ES-I3 (cell line): Measurements from ENCODE around the gene VPS37D.
A peak's percentile ranks its signal among the peaks of the same experiment; 100 is the strongest.
"Not testable (repeated sequence)": the region's sequence is repeated elsewhere in the genome, so short reads cannot be mapped to it uniquely, and the experiment has no call there.

ENCODE experiments used
- H3K36me3 ChIP-seq: 2 replicates; pipeline ENCODE4 v1.6.1; 2013; ENCODE audit warnings: mild to moderate bottlenecking, low read length, control low read depth, moderate library complexity; ENCODE audit not compliant: insufficient read depth
- H3K4me1 ChIP-seq: 2 replicates; pipeline ENCODE4 v1.6.1; 2013; ENCODE audit warnings: mild to moderate bottlenecking, control low read depth, low read length; ENCODE audit not compliant: insufficient read depth
- H3K9ac ChIP-seq: 2 replicates; pipeline ENCODE4 v1.6.1; 2013; ENCODE audit warnings: low read depth, mild to moderate bottlenecking, low read length, moderate library complexity
- H3K9me3 ChIP-seq: 2 replicates; pipeline ENCODE4 v1.6.1; 2013; ENCODE audit warnings: mild to moderate bottlenecking, low read length, moderate library complexity; ENCODE audit not compliant: control insufficient read depth, insufficient read depth

VPS37D gene

GRCh38 chr7:73667344-73668102 lies at the start of gene VPS37D:
TSS of gene VPS37D (plus strand) at chr7:73667831. CDS start at chr7:73667959, 128 bp downstream.
- H3K4me1 ChIP-seq, result peaks cover 21% of the 10 kb centered on the region; the same call in 1 of the 2 replicates
- H3K9ac ChIP-seq, result peak within 1 kb of the TSS; percentile 68
- no peaks in the 10 kb centered on the region for H3K9me3 ChIP-seq
- H3K36me3 ChIP-seq, result no peaks in the 10 kb centered on the region

- H3K36me3 ChIP-seq, result no peaks in the 10 kb centered on the region
- no peak overlapping the region for H3K9ac ChIP-seq
- H3K4me1 ChIP-seq, result no peaks in the 10 kb centered on the region; the same call in 1 of the 2 replicates
- no peaks in the 10 kb centered on the region for H3K9me3 ChIP-seq
Measured at GRCh38 chr7:73618538-73618937, 49.1 kb upstream of the VPS37D start.

GRCh38 chr7:73619394-73619793 lies 48.2 kb upstream of the VPS37D start:
- H3K9ac ChIP-seq, H3K4me1 ChIP-seq, H3K9me3 ChIP-seq, H3K36me3 ChIP-seq: not testable (repeated sequence)

GRCh38 chr7:73621168-73622063 lies 46.2 kb upstream of the VPS37D start:
- H3K4me1 ChIP-seq, result 0 out of 2 replicates have a peak, but pooled peaks cover 3% of the 10 kb centered on the region
- no peaks in the 10 kb centered on the region for H3K9me3 ChIP-seq
- no peak overlapping the region for H3K9ac ChIP-seq
- H3K36me3 ChIP-seq, result no peaks in the 10 kb centered on the region

GRCh38 chr7:73622527-73622908 lies 45.1 kb upstream of the VPS37D start:
- Histone ChIP-seq H3K9ac (peak overlapping the region; percentile 55; the same call in 1 of the 2 replicates), H3K4me1 (0 out of 2 replicates have a peak, but pooled peaks cover 3% of the 10 kb centered on the region), H3K9me3 (no peaks in the 10 kb centered on the region), H3K36me3 (no peaks in the 10 kb centered on the region)

- no peaks in the 10 kb centered on the region for H3K36me3 ChIP-seq
- H3K9ac ChIP-seq, result peak overlapping the region; percentile 55; the same call in 1 of the 2 replicates
- no peaks in the 10 kb centered on the region for H3K9me3 ChIP-seq
- H3K4me1 ChIP-seq, result 0 out of 2 replicates have a peak, but pooled peaks cover 3% of the 10 kb centered on the region
Measured at GRCh38 chr7:73622909-73623797, 44.5 kb upstream of the VPS37D start.

GRCh38 chr7:73623798-73624668 lies 43.6 kb upstream of the VPS37D start, which contains the start of gene MLXIPL:
TSS of gene MLXIPL (minus strand) at chr7:73624522. CDS start at chr7:73624492, 30 bp downstream.
- 0 out of 2 replicates have a peak, but pooled peaks cover 3% of the 10 kb centered on the region for H3K4me1 ChIP-seq
- peak within 1 kb of the TSS; percentile 55; the same call in 1 of the 2 replicates for H3K9ac ChIP-seq
- H3K36me3 ChIP-seq, result no peaks in the 10 kb centered on the region
- no peaks in the 10 kb centered on the region for H3K9me3 ChIP-seq

- Histone ChIP-seq H3K9ac (peak overlapping the region; percentile 55; the same call in 1 of the 2 replicates), H3K9me3 (no peaks in the 10 kb centered on the region), H3K4me1 (0 out of 2 replicates have a peak, but pooled peaks cover 3% of the 10 kb centered on the region), H3K36me3 (no peaks in the 10 kb centered on the region)
Measured at GRCh38 chr7:73624669-73625001, 43.0 kb upstream of the VPS37D start.

- no peaks in the 10 kb centered on the region for H3K9me3 ChIP-seq
- no peak overlapping the region for H3K9ac ChIP-seq
- 0 out of 2 replicates have a peak, but pooled peaks cover 3% of the 10 kb centered on the region for H3K4me1 ChIP-seq
- H3K36me3 ChIP-seq, result no peaks in the 10 kb centered on the region
Measured at GRCh38 chr7:73625276-73625675, 42.4 kb upstream of the VPS37D start.

GRCh38 chr7:73626814-73627213 lies 40.8 kb upstream of the VPS37D start:
- Histone ChIP-seq H3K9ac (no peak overlapping the region), H3K36me3 (no peaks in the 10 kb centered on the region), H3K4me1 (0 out of 2 replicates have a peak, but pooled peaks cover 3% of the 10 kb centered on the region), H3K9me3 (no peaks in the 10 kb centered on the region)

GRCh38 chr7:73628504-73628903 lies 39.1 kb upstream of the VPS37D start:
- Histone ChIP-seq H3K9ac (no peak overlapping the region), H3K4me1 (0 out of 2 replicates have a peak, but pooled peaks cover 3% of the 10 kb centered on the region), H3K36me3 (no peaks in the 10 kb centered on the region), H3K9me3 (no peaks in the 10 kb centered on the region)

GRCh38 chr7:73631558-73631957 lies 36.1 kb upstream of the VPS37D start:
- Histone ChIP-seq H3K36me3 (no peaks in the 10 kb centered on the region), H3K9me3 (no peaks in the 10 kb centered on the region), H3K4me1 (peaks cover 6% of the 10 kb centered on the region; the same call in 1 of the 2 replicates), H3K9ac (no peak overlapping the region)

GRCh38 chr7:73633323-73633722 lies 34.3 kb upstream of the VPS37D start:
- Histone ChIP-seq H3K9ac (no peak overlapping the region), H3K9me3 (no peaks in the 10 kb centered on the region), H3K4me1 (peaks cover 9% of the 10 kb centered on the region; the same call in 1 of the 2 replicates), H3K36me3 (no peaks in the 10 kb centered on the region)
